ENCODE measurements around the gene TSPAN31. TPM values are rescaled to one million over a fixed set of nuclear protein-coding genes. Genes with fewer than 3 reads are reported as not detected.

The TSPAN31 gene
- polyA plus RNA-seq, 1 donor, result 62.2 TPM

GRCh38 chr12:57752668-57753000 lies 7.8 kb downstream of the TSPAN31 start:
- H3K9me3 ChIP-seq (ENCODE audit: control insufficient read depth, low read depth, low read length), result no peaks in the 10 kb centered on the region
- peak overlapping the region; percentile 26 for H3K4me3 ChIP-seq (ENCODE audit: low read length)
- DNase-seq, result no peak
- no peaks in the 10 kb centered on the region for H3K27me3 ChIP-seq (ENCODE audit: control insufficient read depth, insufficient read depth, low read length)
- H3K27ac ChIP-seq (ENCODE audit: low read length), result peak overlapping the region; percentile 72
- peaks cover 32% of the 10 kb centered on the region for H3K36me3 ChIP-seq (ENCODE audit: control insufficient read depth, insufficient read depth, low read length)
- no CpG with 5 or more reads among the region's 5 CpGs for WGBS (ENCODE audit: insufficient coverage, low lambda C conversion rate)
- H3K4me1 ChIP-seq (ENCODE audit: control insufficient read depth, insufficient read depth, low read length), result peaks cover 35% of the 10 kb centered on the region

GRCh38 chr12:57753756-57754337 lies 9.0 kb downstream of the TSPAN31 start:
- peaks cover 3% of the 10 kb centered on the region for H3K9me3 ChIP-seq (ENCODE audit: control insufficient read depth, low read depth, low read length)
- peaks cover 33% of the 10 kb centered on the region for H3K36me3 ChIP-seq (ENCODE audit: control insufficient read depth, insufficient read depth, low read length)
- no peaks in the 10 kb centered on the region for H3K27me3 ChIP-seq (ENCODE audit: control insufficient read depth, insufficient read depth, low read length)
- DNase-seq, result no peak
- WGBS (ENCODE audit: insufficient coverage, low lambda C conversion rate), result no CpG with 5 or more reads among the region's 1 CpG
- peaks cover 35% of the 10 kb centered on the region for H3K4me1 ChIP-seq (ENCODE audit: control insufficient read depth, insufficient read depth, low read length)
- no peak overlapping the region for H3K4me3 ChIP-seq (ENCODE audit: low read length)
- H3K27ac ChIP-seq (ENCODE audit: low read length), result peak overlapping the region; percentile 82

- Histone ChIP-seq H3K4me3 (ENCODE audit: low read length) (peak within 1 kb of the TSS; percentile 66), H3K9me3 (ENCODE audit: control insufficient read depth, low read depth, low read length) (peaks cover 3% of the 10 kb centered on the region), H3K4me1 (ENCODE audit: control insufficient read depth, insufficient read depth, low read length) (peaks cover 35% of the 10 kb centered on the region), H3K27ac (ENCODE audit: low read length) (peak within 1 kb of the TSS; percentile 91), H3K27me3 (ENCODE audit: control insufficient read depth, insufficient read depth, low read length) (no peaks in the 10 kb centered on the region), H3K36me3 (ENCODE audit: control insufficient read depth, insufficient read depth, low read length) (peaks cover 30% of the 10 kb centered on the region)
- peak; percentile 88 to 95 for DNase-seq
- 0% methylated on average over 2 of the region's 41 CpGs for WGBS (ENCODE audit: insufficient coverage, low lambda C conversion rate)
These were observed 9.8 kb downstream of the TSPAN31 start, which contains the start of gene MARCHF9 for GRCh38 chr12:57754411-57755193. Gene MARCHF9 (plus strand): TSS chr12:57755103. CDS start chr12:57755529, 426 bp downstream.

GRCh38 chr12:57755194-57755453 lies 10.3 kb downstream of the TSPAN31 start:
- DNase-seq, result no peak
- Histone ChIP-seq H3K9me3 (ENCODE audit: control insufficient read depth, low read depth, low read length) (peaks cover 3% of the 10 kb centered on the region), H3K27ac (ENCODE audit: low read length) (peak overlapping the region; percentile 91), H3K36me3 (ENCODE audit: control insufficient read depth, insufficient read depth, low read length) (peaks cover 28% of the 10 kb centered on the region), H3K27me3 (ENCODE audit: control insufficient read depth, insufficient read depth, low read length) (no peaks in the 10 kb centered on the region), H3K4me1 (ENCODE audit: control insufficient read depth, insufficient read depth, low read length) (peaks cover 35% of the 10 kb centered on the region), H3K4me3 (ENCODE audit: low read length) (peak overlapping the region; percentile 66)
- WGBS (ENCODE audit: insufficient coverage, low lambda C conversion rate), result no CpG with 5 or more reads among the region's 34 CpGs

GRCh38 chr12:57755454-57756372 lies 10.9 kb downstream of the TSPAN31 start:
- peak; percentile 74 to 89 for DNase-seq
- H3K9me3 ChIP-seq (ENCODE audit: control insufficient read depth, low read depth, low read length), result peaks cover 3% of the 10 kb centered on the region
- peaks cover 22% of the 10 kb centered on the region for H3K36me3 ChIP-seq (ENCODE audit: control insufficient read depth, insufficient read depth, low read length)
- 0% methylated on average over 1 of the region's 76 CpGs for WGBS (ENCODE audit: insufficient coverage, low lambda C conversion rate)
- peaks cover 30% of the 10 kb centered on the region for H3K4me1 ChIP-seq (ENCODE audit: control insufficient read depth, insufficient read depth, low read length)
- no peaks in the 10 kb centered on the region for H3K27me3 ChIP-seq (ENCODE audit: control insufficient read depth, insufficient read depth, low read length)
- peak overlapping the region; percentile 66 for H3K4me3 ChIP-seq (ENCODE audit: low read length)
- H3K27ac ChIP-seq (ENCODE audit: low read length), result peak overlapping the region; percentile 91

GRCh38 chr12:57756406-57757341 lies 11.8 kb downstream of the TSPAN31 start:
- Histone ChIP-seq H3K4me3 (ENCODE audit: low read length) (peak overlapping the region; percentile 66), H3K36me3 (ENCODE audit: control insufficient read depth, insufficient read depth, low read length) (peaks cover 18% of the 10 kb centered on the region), H3K4me1 (ENCODE audit: control insufficient read depth, insufficient read depth, low read length) (peaks cover 23% of the 10 kb centered on the region), H3K27ac (ENCODE audit: low read length) (peak overlapping the region; percentile 91), H3K9me3 (ENCODE audit: control insufficient read depth, low read depth, low read length) (peaks cover 3% of the 10 kb centered on the region), H3K27me3 (ENCODE audit: control insufficient read depth, insufficient read depth, low read length) (no peaks in the 10 kb centered on the region)
- WGBS (ENCODE audit: insufficient coverage, low lambda C conversion rate), result no CpG with 5 or more reads among the region's 22 CpGs
- peak in 1 of 2 donors; percentile 56 for DNase-seq

- peaks cover 20% of the 10 kb centered on the region for H3K4me1 ChIP-seq (ENCODE audit: control insufficient read depth, insufficient read depth, low read length)
- no CpG with 5 or more reads among the region's 4 CpGs for WGBS (ENCODE audit: insufficient coverage, low lambda C conversion rate)
- peaks cover 18% of the 10 kb centered on the region for H3K36me3 ChIP-seq (ENCODE audit: control insufficient read depth, insufficient read depth, low read length)
- no peak overlapping the region for H3K27ac ChIP-seq (ENCODE audit: low read length)
- H3K27me3 ChIP-seq (ENCODE audit: control insufficient read depth, insufficient read depth, low read length), result no peaks in the 10 kb centered on the region
- DNase-seq, result no peak
- no peak overlapping the region for H3K4me3 ChIP-seq (ENCODE audit: low read length)
- peaks cover 3% of the 10 kb centered on the region for H3K9me3 ChIP-seq (ENCODE audit: control insufficient read depth, low read depth, low read length)
These were observed 12.9 kb downstream of the TSPAN31 start for GRCh38 chr12:57757771-57758170.

- H3K27me3 ChIP-seq (ENCODE audit: control insufficient read depth, insufficient read depth, low read length), result peaks cover 5% of the 10 kb centered on the region
- H3K4me1 ChIP-seq (ENCODE audit: control insufficient read depth, insufficient read depth, low read length), result peaks cover 11% of the 10 kb centered on the region
- peaks cover 18% of the 10 kb centered on the region for H3K36me3 ChIP-seq (ENCODE audit: control insufficient read depth, insufficient read depth, low read length)
- DNase-seq, result no peak
- WGBS (ENCODE audit: insufficient coverage, low lambda C conversion rate), result 100% methylated on average over 1 of the region's 25 CpGs
- peaks cover 3% of the 10 kb centered on the region for H3K9me3 ChIP-seq (ENCODE audit: control insufficient read depth, low read depth, low read length)
- H3K4me3 ChIP-seq (ENCODE audit: low read length), result no peak overlapping the region
- no peak overlapping the region for H3K27ac ChIP-seq (ENCODE audit: low read length)
These were observed 13.9 kb downstream of the TSPAN31 start for GRCh38 chr12:57758552-57759359.

GRCh38 chr12:57759360-57759980 lies 14.6 kb downstream of the TSPAN31 start:
- Histone ChIP-seq H3K27me3 (ENCODE audit: control insufficient read depth, insufficient read depth, low read length) (peaks cover 12% of the 10 kb centered on the region), H3K4me1 (ENCODE audit: control insufficient read depth, insufficient read depth, low read length) (peaks cover 4% of the 10 kb centered on the region), H3K9me3 (ENCODE audit: control insufficient read depth, low read depth, low read length) (peaks cover 3% of the 10 kb centered on the region), H3K4me3 (ENCODE audit: low read length) (no peak overlapping the region), H3K27ac (ENCODE audit: low read length) (no peak overlapping the region), H3K36me3 (ENCODE audit: control insufficient read depth, insufficient read depth, low read length) (peaks cover 18% of the 10 kb centered on the region)
- no CpG with 5 or more reads among the region's 3 CpGs for WGBS (ENCODE audit: insufficient coverage, low lambda C conversion rate)
- peak in 1 of 2 donors; percentile 44 for DNase-seq

Measured in large intestine (tissue), 3 donors.